Measurements from ENCODE around the gene WBP11. TPM values are rescaled to one million over a fixed set of nuclear protein-coding genes. Genes with fewer than 3 reads are reported as not detected.

The WBP11 gene
- total RNA-seq (2016; rRNA removed; fragmentation: Illumina TruSeq; extraction: Trizol) = 31.0 and 44.4 TPM in 2 replicates
- total RNA-seq (2016; cell fraction: cytosol; rRNA removed; fragmentation: Illumina TruSeq; extraction: Trizol; ENCODE audit: low read depth) = 6.5 and 7.2 TPM in 2 replicates
- 30.6 and 36.1 TPM in 2 replicates for total RNA-seq (2016; cell fraction: insoluble cytoplasmic fraction; rRNA removed; fragmentation: Illumina TruSeq; extraction: Trizol)
- 24.9 and 28.2 TPM in 2 replicates for total RNA-seq (2016; cell fraction: membrane; rRNA removed; fragmentation: Illumina TruSeq; extraction: Trizol)
- 27.7 and 30.7 TPM in 2 replicates for total RNA-seq (2016; cell fraction: nucleus; rRNA removed; fragmentation: Illumina TruSeq; extraction: Trizol)
- 6.6 and 7.6 TPM in 2 replicates for polyA plus RNA-seq (2011; rRNA removed)
- polyA plus RNA-seq (2011; cell fraction: cytosol; rRNA removed) = 3.2 and 3.3 TPM in 2 replicates
- 5.2 and 5.6 TPM in 2 replicates for polyA plus RNA-seq (2011; cell fraction: nucleus; rRNA removed)
- 17.5 and 40.2 TPM in 2 replicates for polyA plus RNA-seq (2012)
- 10.8 and 13.6 TPM in 2 replicates for polyA plus RNA-seq (2016; cell fraction: cytosol; fragmentation: Illumina TruSeq; extraction: Trizol; ENCODE audit: low read depth)
- polyA plus RNA-seq (2016; cell fraction: insoluble cytoplasmic fraction; fragmentation: Illumina TruSeq; extraction: Trizol; ENCODE audit: low read depth) = 52.7 and 58.9 TPM in 2 replicates
- polyA plus RNA-seq (2016; cell fraction: membrane; fragmentation: Illumina TruSeq; extraction: Trizol; ENCODE audit: low read depth) = 25.3 and 27.1 TPM in 2 replicates
- polyA plus RNA-seq (2016; cell fraction: nucleus; fragmentation: Illumina TruSeq; extraction: Trizol; ENCODE audit: insufficient read depth, low read depth) = 39.7 and 45.9 TPM in 2 replicates
- 4.2 and 9.5 TPM in 2 replicates for polyA minus RNA-seq (2011; rRNA and poly(A)+ RNA removed; ENCODE audit: low replicate concordance)
- 9.1 and 10.0 TPM in 2 replicates for polyA minus RNA-seq (2011; cell fraction: cytosol; rRNA and poly(A)+ RNA removed)
- 26.1 and 28.3 TPM in 2 replicates for polyA minus RNA-seq (2011; cell fraction: nucleus; rRNA and poly(A)+ RNA removed)
- Bru-seq, nascent RNA = percentile 89 among the genes with signal in this experiment
- BruChase-seq, experiment 1, labeled RNA remaining after a 6-hour chase = percentile 94 among the genes with signal in this experiment
- percentile 89 among the genes with signal in this experiment for BruChase-seq, experiment 2, labeled RNA remaining after a 2-hour chase
- long read RNA-seq, experiment 1, full-length matches to known transcripts = 11 of 23 reads
- long read RNA-seq, experiment 1, partial matches to known transcripts = 6 of 23 reads
- long read RNA-seq, experiment 1, other reads (novel, unspliced or antisense) = 6 of 23 reads
- long read RNA-seq, experiment 2, full-length matches to known transcripts = 17 of 71 reads
- long read RNA-seq, experiment 2, partial matches to known transcripts = 23 of 71 reads
- long read RNA-seq, experiment 2, other reads (novel, unspliced or antisense) = 31 of 71 reads

- ATAC-seq (peak; percentile 99), FAIRE-seq (peak; percentile 90), DNase-seq (ENCODE audit: low spot score) (peak; percentile 99)
- TSS peak; percentile 69 for BruUV-seq (replicated peaks)
- Histone ChIP-seq H3K4me1 (ENCODE audit: insufficient read depth, low read length) (peaks cover 33% of the 10 kb centered on the region), H2AFZ (ENCODE audit: low read length) (peak within 1 kb of the TSS; percentile 84), H3K4me3 (replicated peaks in 1 of 3; ENCODE audit: insufficient read depth in 1 of 3, low read depth in 2 of 3, low read length in 3 of 3) (peak within 1 kb of the TSS; percentile 92 to 97 (median 96)), H3K79me2 (ENCODE audit: insufficient read depth, low read length) (peaks cover 51% of the 10 kb centered on the region), H3K4me2 (ENCODE audit: low read depth, low read length) (peak within 1 kb of the TSS; percentile 85), H3K9me3 (ENCODE audit: low read length) (no peaks in the 10 kb centered on the region), H3K36me3 (replicated peaks in 1 of 2; ENCODE audit: control insufficient read depth in 1 of 2, insufficient read depth in 2 of 2, low read length in 2 of 2) (peaks cover 7 to 18% of the 10 kb centered on the region in 2 experiments; a peak in 4 of 5 replicates), H3K27me3 (ENCODE audit: control insufficient read depth in 1 of 2, insufficient read depth in 2 of 2, low read length in 2 of 2) (no peaks in the 10 kb centered on the region; a peak in 1 of 5 replicates), H3K27ac (ENCODE audit: extremely low read length, insufficient read depth, low read length) (peak within 1 kb of the TSS; percentile 83), H4K20me1 (ENCODE audit: insufficient read depth, low read length) (no peaks in the 10 kb centered on the region; the same call in 1 of the 2 replicates), H3K9ac (ENCODE audit: insufficient read depth, low read depth, low read length) (peak within 1 kb of the TSS; percentile 96)
- under 1% methylated on average over 37 of the region's 50 CpGs for WGBS (ENCODE audit: low lambda C conversion rate)
- ChIA-PET POLR2A (interaction anchor here (0.5 to 3.0 kb wide), 13 partner anchors 19 to 50 kb away, joined by 3 to 71 read pairs (median 6); partner anchors contain the start of gene ART4), CTCF (ENCODE audit: low intra/inter-chr PET ratio, low total read pairs) (no interaction called here)
- intact Hi-C loops (cut with micrococcal nuclease; ENCODE audit: unreplicated experiment) = loop anchor here (1.0 to 2.0 kb wide), 2 partner anchors 32 to 40 kb away; partner anchors contain the start of gene ART4
- in situ Hi-C loops (cut with HindIII; ENCODE audit: extremely low pct_ligation_motif_present, low pct_unique_long_range_greater_than_20kb) = no loop called here
- TF ChIP-seq ZNF747 (CRISPR knock-in tag; IDR thresholded peaks at IDR 0.05; ENCODE audit: borderline replicate concordance) = no peak
- TF ChIP-seq ZNF644 (CRISPR knock-in tag; IDR thresholded peaks at IDR 0.05; ENCODE audit: low read depth) = no peak
- no peak for TF ChIP-seq NFIC (IDR thresholded peaks at IDR 0.05; ENCODE audit: low read length)
- TF ChIP-seq TBX2 (CRISPR knock-in tag; IDR thresholded peaks at IDR 0.05; ENCODE audit: borderline replicate concordance) = peak; percentile 92
- TF ChIP-seq ZBTB46 (CRISPR knock-in tag; IDR thresholded peaks at IDR 0.05; ENCODE audit: borderline replicate concordance) = no peak
- TF ChIP-seq, protein P1, sequence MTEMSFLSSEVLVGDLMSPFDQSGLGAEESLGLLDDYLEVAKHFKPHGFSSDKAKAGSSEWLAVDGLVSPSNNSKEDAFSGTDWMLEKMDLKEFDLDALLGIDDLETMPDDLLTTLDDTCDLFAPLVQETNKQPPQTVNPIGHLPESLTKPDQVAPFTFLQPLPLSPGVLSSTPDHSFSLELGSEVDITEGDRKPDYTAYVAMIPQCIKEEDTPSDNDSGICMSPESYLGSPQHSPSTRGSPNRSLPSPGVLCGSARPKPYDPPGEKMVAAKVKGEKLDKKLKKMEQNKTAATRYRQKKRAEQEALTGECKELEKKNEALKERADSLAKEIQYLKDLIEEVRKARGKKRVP (CRISPR knock-in tag; IDR thresholded peaks at IDR 0.05) = no peak
- no peak for TF ChIP-seq NAIF1 (CRISPR knock-in tag; IDR thresholded peaks at IDR 0.05; ENCODE audit: borderline replicate concordance)
- TF ChIP-seq PAXIP1 (CRISPR knock-in tag; conservative IDR thresholded peaks at IDR 0.05) = no peak
- TF ChIP-seq ZNF343 (CRISPR knock-in tag; IDR thresholded peaks at IDR 0.05) = no peak
- no peak for TF ChIP-seq RXRA (CRISPR knock-in tag; IDR thresholded peaks at IDR 0.05)
Measured at GRCh38 chr12:14803011-14803829, at the start of gene WBP11, which contains the start of gene C12orf60. WBP11 (minus strand) TSS chr12:14803478; CDS start chr12:14801383, 2,095 bp downstream. C12orf60 (plus strand) TSS chr12:14803670; CDS start chr12:14822936, 19,266 bp downstream.
